HG03095 (cell line): ENCODE results near the gene HOOK2.
"Not testable (repeated sequence)": the region's sequence is repeated elsewhere in the genome, so short reads cannot be mapped to it uniquely, and the experiment has no call there.

Experiments used
- ATAC-seq: cut with Tn5 transposase; IDR thresholded peaks from one replicate; pipeline ENCODE4 v1.9.1; 2021; ENCODE audit warnings: moderate library complexity; ENCODE audit not compliant: unreplicated experiment

HOOK2 gene

DNA sequence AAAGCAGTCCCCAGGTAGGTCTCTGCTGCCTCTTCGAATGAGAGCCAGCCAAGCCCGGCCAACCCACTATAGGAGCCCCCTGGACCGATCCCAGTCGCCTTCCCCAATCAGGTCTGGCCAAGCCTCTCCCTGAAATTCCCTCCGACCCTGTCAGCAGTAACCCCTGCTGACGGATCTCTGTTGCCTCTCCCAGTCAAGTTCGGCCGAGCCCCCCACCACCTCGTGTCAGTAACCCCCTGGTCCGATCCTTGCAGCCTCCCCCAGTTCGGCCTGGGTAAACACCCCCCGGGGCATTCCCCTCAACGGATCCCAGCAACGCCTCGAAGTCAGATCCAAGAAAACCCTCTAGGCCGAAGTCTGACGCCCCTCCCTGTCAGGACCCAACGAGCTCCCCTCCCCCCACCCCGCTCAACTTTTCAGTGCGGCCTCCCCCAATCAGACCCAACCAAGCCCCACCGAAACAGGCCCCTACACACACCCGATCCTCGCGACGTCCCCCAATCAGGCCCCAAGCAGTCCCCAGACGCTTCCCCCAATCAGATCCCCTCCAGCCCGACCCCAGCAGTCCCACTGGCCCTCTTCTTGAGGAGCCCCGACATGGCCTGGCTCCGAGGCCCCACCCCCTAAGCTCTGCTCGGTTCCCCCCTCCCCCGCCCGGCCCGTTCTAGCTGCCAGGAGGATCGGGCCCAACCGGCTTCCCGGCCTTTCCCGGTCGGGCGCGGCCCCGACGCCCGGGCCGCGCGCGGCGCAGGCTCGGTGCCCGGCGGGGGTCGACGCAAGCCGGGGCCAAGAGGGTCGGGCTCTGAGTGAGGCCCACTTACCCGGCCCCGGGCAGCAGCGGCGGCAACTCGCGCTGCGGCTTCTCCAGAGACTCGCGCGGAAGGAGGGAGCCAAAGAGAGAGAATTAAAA lies 53.4 kb downstream of the HOOK2 start:
- ATAC-seq: peak; percentile 31

GRCh38 chr19:12720851-12721655 lies 54.3 kb downstream of the HOOK2 start:
- ATAC-seq: no peak

DNA sequence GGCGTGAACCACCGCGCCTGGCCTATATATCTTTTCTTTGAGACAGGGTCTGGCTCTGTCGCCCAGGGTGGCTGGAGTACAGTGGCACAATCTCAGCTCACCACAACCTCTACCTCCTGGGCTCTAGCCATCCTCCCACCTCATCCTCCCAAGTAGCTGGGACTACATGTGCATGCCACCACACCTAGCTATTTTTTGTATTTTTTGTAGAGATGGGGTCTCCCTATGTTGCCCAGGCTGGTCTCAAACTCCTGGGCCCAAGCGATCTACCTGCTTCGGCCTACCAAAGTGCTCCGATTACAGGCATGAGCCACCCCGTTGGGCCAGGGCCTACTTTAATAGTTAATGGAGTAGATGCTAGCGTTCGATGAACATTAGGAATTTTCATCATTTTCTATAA lies 55.1 kb downstream of the HOOK2 start:
- no peak for ATAC-seq

DNA sequence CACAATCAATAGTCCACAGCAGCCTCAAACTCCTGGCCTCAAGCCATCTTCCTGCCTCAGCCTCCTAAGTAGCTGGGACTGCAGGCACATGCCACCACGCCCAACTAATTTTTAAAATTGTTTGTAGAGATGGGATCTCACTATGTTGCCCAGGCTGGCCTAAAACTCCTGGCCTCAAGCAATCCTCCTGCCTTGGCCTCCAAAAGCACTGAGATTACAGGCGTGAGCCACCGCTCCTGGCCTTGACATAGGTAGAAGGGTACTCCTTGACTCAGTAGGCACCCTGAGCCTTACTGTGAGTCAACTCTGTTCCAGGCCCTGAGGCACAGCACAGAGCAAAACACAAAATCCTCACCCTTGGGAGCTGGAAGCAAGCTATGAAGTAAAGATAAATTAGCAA lies 59.4 kb downstream of the HOOK2 start:
- ATAC-seq: no peak

DNA sequence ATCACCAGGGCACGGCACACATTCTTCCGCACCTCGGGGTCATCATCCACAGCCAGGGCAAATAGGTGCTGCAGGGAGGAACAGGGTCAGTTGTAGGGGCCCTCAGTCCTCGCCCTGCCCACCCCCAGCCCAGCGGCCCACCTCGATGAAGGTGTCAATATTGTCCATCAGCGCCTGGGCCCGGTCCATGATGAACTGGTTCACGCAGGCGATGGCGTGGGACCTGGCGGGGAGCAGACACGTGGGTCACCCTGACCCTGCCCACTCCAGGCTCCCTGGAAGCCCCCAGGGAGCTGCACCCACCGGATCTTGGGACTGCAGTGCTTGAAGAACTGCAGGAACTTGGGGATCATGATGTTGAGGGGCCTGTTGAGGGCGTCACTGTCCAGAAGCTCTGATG lies 60.2 kb downstream of the HOOK2 start:
- ATAC-seq: no peak

GRCh38 chr19:12713304-12713703 lies 62.0 kb downstream of the HOOK2 start:
- ATAC-seq: not testable (repeated sequence)
